Kidney (tissue), 14 donors: ENCODE data around the gene C10orf90. TPM values are rescaled to one million over a fixed set of nuclear protein-coding genes. Genes with fewer than 3 reads are reported as not detected.

ENCODE experiments used
- DNase-seq, 5 donors: peaks; one replicate each; pipeline ENCODE4 v3.0.0-alpha.2; 2013 to 2020
- FAIRE-seq: peaks from 2 replicates; lab custom pipeline; 2012; peaks lifted over from hg19 to GRCh38; lab: Jason Lieb, UNC
- H3K27ac ChIP-seq, 2 donors: one replicate each; pipeline ENCODE4 v1.7.0; 2013; ENCODE audit warnings: low read depth in 2 of 2, low read length in 2 of 2, inconsistent platforms in 1 of 2
- H3K27me3 ChIP-seq: one replicate; pipeline ENCODE4 v1.7.1; 2013; ENCODE audit warnings: low read length, inconsistent platforms; ENCODE audit not compliant: control insufficient read depth, insufficient read depth
- H3K36me3 ChIP-seq, 3 donors: one replicate each; pipeline versions ENCODE4 v1.7.0 to v1.7.1; 2013; ENCODE audit warnings: low read length in 3 of 3, control low read depth in 1 of 3, inconsistent platforms in 1 of 3; ENCODE audit not compliant: insufficient read depth in 3 of 3, control insufficient read depth in 2 of 3
- H3K4me1 ChIP-seq, 3 donors: one replicate each; pipeline versions ENCODE4 v1.7.0 to v1.7.1; 2013; ENCODE audit warnings: low read length in 3 of 3, inconsistent platforms in 1 of 3, low read depth in 1 of 3; ENCODE audit not compliant: control insufficient read depth in 2 of 3, insufficient read depth in 2 of 3
- H3K4me3 ChIP-seq, 3 donors: one replicate each; pipeline versions ENCODE4 v1.7.0 to v1.8.1; 2013; ENCODE audit warnings: low read length in 3 of 3, control low read depth in 1 of 3, inconsistent platforms in 1 of 3
- H3K9ac ChIP-seq, 3 donors: one replicate each; pipeline versions ENCODE4 v1.7.0 to v1.7.1; 2013; ENCODE audit warnings: low read length in 3 of 3, control low read depth in 1 of 3, inconsistent platforms in 1 of 3
- H3K9me3 ChIP-seq, 3 donors: one replicate each; pipeline versions ENCODE4 v1.7.0 to v1.7.1; 2013; ENCODE audit warnings: low read length in 3 of 3, control low read depth in 1 of 3, inconsistent platforms in 1 of 3; ENCODE audit not compliant: control insufficient read depth in 2 of 3, insufficient read depth in 1 of 3
- CTCF ChIP-seq: IDR thresholded peaks from 3 replicates; pipeline ENCODE4 v1.5.1; 2012; ENCODE audit warnings: mild to moderate bottlenecking, moderate library complexity, borderline replicate concordance; ENCODE audit not compliant: insufficient read depth; ENCODE audit errors: extremely low read depth
- intact Hi-C: fragments of 100-400 bp; cut with DNase I; formaldehyde crosslinking; loops from one replicate; pipeline ENCODE4 v1.11.1; 2022
- polyA plus RNA-seq: library from polyadenylated mRNA; stranded (reverse); fragments of 350-450 nt; fragmentation: Illumina TruSeq; extraction: RNeasy Lipid Tissue Mini Kit (QIAGEN cat#74804); gene quantifications from one replicate; pipeline ENCODE4 v1.2.3, GENCODE V29; 2014; ENCODE audit warnings: low read depth, low replicate concordance; ENCODE audit not compliant: insufficient read depth
- total RNA-seq: library from RNA; stranded (reverse); fragmentation: NEBNext Ultra II Directional; extraction: Animal tissue kit (Norgen Biotek cat#: 25700); gene quantifications from one replicate; pipeline ENCODE4 v1.2.1, GENCODE V29; 2021
- donor health status: control.
- donor health status: control.
- donor health status: control.
- donor health status: control.
- donor health status: control.
- donor health status: DM: yes; HTN: yes; CAD: no.
- donor health status: Normal renal cell carcinoma (clear cell type).

Gene C10orf90
- total and polyA plus RNA-seq, 2 donors from 2014 or later = 0.30 TPM; not detected in 1

- no peaks in the 10 kb centered on the region for H3K27me3 ChIP-seq
- H3K9ac ChIP-seq = no peak overlapping the region
- no peak overlapping the region for H3K4me3 ChIP-seq
- intact Hi-C loops = loop anchor here (10.0 kb wide), 1 partner anchor 519 kb away; no protein-coding TSS in a partner anchor
- peak in 4 of 5 donors; percentile 43 to 80 (median 60) for DNase-seq
- peak; percentile 83 for TF ChIP-seq CTCF
- no peak overlapping the region for H3K27ac ChIP-seq
- H3K36me3 ChIP-seq = no peaks in the 10 kb centered on the region
- no peaks in the 10 kb centered on the region for H3K4me1 ChIP-seq
- no peaks in the 10 kb centered on the region for H3K9me3 ChIP-seq
- no peak for FAIRE-seq
Observed at GRCh38 chr10:126504063-126504760, 166.3 kb downstream of the C10orf90 start.

GRCh38 chr10:126503392-126504062 is 167.0 kb downstream of the C10orf90 start:
- no peak for FAIRE-seq
- H3K27me3 ChIP-seq = no peaks in the 10 kb centered on the region
- no peak overlapping the region for H3K4me3 ChIP-seq
- no peak overlapping the region for H3K27ac ChIP-seq
- no peak for TF ChIP-seq CTCF
- H3K9ac ChIP-seq = no peak overlapping the region
- DNase-seq = no peak
- no peaks in the 10 kb centered on the region for H3K9me3 ChIP-seq
- intact Hi-C loops = loop anchor here (10.0 kb wide), 1 partner anchor 519 kb away; no protein-coding TSS in a partner anchor
- no peaks in the 10 kb centered on the region for H3K4me1 ChIP-seq
- H3K36me3 ChIP-seq = no peaks in the 10 kb centered on the region

- no peak for FAIRE-seq
- no peak overlapping the region for H3K27ac ChIP-seq
- TF ChIP-seq CTCF = no peak
- H3K27me3 ChIP-seq = no peaks in the 10 kb centered on the region
- no peaks in the 10 kb centered on the region for H3K36me3 ChIP-seq
- intact Hi-C loops = loop anchor here (10.0 kb wide), 1 partner anchor 518 kb away; no protein-coding TSS in a partner anchor
- DNase-seq = no peak
- no peaks in the 10 kb centered on the region for H3K9me3 ChIP-seq
- no peaks in the 10 kb centered on the region for H3K4me1 ChIP-seq
- H3K4me3 ChIP-seq = no peak overlapping the region
- H3K9ac ChIP-seq = no peak overlapping the region
Observed at GRCh38 chr10:126502441-126502840, 168.1 kb downstream of the C10orf90 start.
